ENCODE results near the gene CDK14.

- TF ChIP-seq POLR2A (IDR thresholded peaks at IDR 0.05) (no peak), CTCF (IDR thresholded peaks at IDR 0.05) (no peak), EP300 (IDR thresholded peaks at IDR 0.05) (no peak), POLR2AphosphoS5 (IDR thresholded peaks at IDR 0.05) (no peak)
Measured at GRCh38 chr7:90758933-90759562, 162.9 kb downstream of the CDK14 start.

All from upper lobe of left lung (tissue), 4 donors.